Endodermal cell (in vitro differentiated cells): ENCODE data around the gene LYST. TPM values are rescaled to one million over a fixed set of nuclear protein-coding genes. Genes with fewer than 3 reads are reported as not detected.

Source experiments
- DNase-seq: peaks from one replicate; pipeline ENCODE4 v3.0.0-alpha.2; 2017
- H3K27ac ChIP-seq: 2 replicates; pipeline ENCODE4 v1.5.1; 2013; ENCODE audit warnings: mild to moderate bottlenecking, low read depth, low read length, moderate library complexity
- H3K27me3 ChIP-seq: 2 replicates; pipeline ENCODE4 v1.6.1; 2013; ENCODE audit warnings: mild to moderate bottlenecking, low read length, moderate library complexity; ENCODE audit not compliant: insufficient read depth, control insufficient read depth, poor library complexity, severe bottlenecking
- H3K36me3 ChIP-seq: 2 replicates; pipeline ENCODE4 v1.7.0; 2013; ENCODE audit warnings: mild to moderate bottlenecking, low read length, moderate library complexity; ENCODE audit not compliant: control insufficient read depth, insufficient read depth
- H3K4me1 ChIP-seq: one replicate; pipeline ENCODE4 v1.7.0; 2013; ENCODE audit warnings: low read length; ENCODE audit not compliant: control insufficient read depth, insufficient read depth
- H3K4me3 ChIP-seq: 2 replicates; pipeline ENCODE4 v1.5.1; 2013; ENCODE audit warnings: mild to moderate bottlenecking, low read length, moderate library complexity
- H3K9ac ChIP-seq: 2 replicates; pipeline ENCODE4 v1.6.1; 2013; ENCODE audit warnings: mild to moderate bottlenecking, low read length, moderate library complexity; ENCODE audit not compliant: poor library complexity, severe bottlenecking; ENCODE audit errors: extremely low read depth
- H3K9me3 ChIP-seq: 2 replicates; pipeline ENCODE4 v1.6.1; 2013; ENCODE audit warnings: mild to moderate bottlenecking, low read length, moderate library complexity; ENCODE audit not compliant: control insufficient read depth
- H3K27ac Mint-ChIP-seq: 2 replicates; pipeline ENCODE4 v1.8.0; 2020; ENCODE audit warnings: mixed read lengths
- H3K27me3 Mint-ChIP-seq: 2 replicates; pipeline ENCODE4 v1.8.0; 2021; ENCODE audit warnings: mild to moderate bottlenecking, mixed read lengths; ENCODE audit not compliant: insufficient read depth
- H3K36me3 Mint-ChIP-seq: 2 replicates; pipeline ENCODE4 v1.8.0; 2020; ENCODE audit warnings: low read depth, mixed read lengths
- H3K4me1 Mint-ChIP-seq: 2 replicates; pipeline ENCODE4 v1.8.0; 2020; ENCODE audit warnings: mixed read lengths
- H3K4me3 Mint-ChIP-seq: 2 replicates; pipeline ENCODE4 v1.8.0; 2020; ENCODE audit warnings: mild to moderate bottlenecking, moderate library complexity, mixed read lengths
- H3K9me3 Mint-ChIP-seq: 2 replicates; pipeline ENCODE4 v1.8.0; 2020; ENCODE audit warnings: mild to moderate bottlenecking, mixed read lengths
- CTCF ChIP-seq: fragments of 200-600 bp; sonication (generic); conservative IDR thresholded peaks from 2 replicates; pipeline ENCODE4 v1.5.0; 2021; ENCODE audit warnings: antibody characterized with exemption, mild to moderate bottlenecking
- WGBS, 2 experiments: methylation state at CpG; one replicate each; pipeline versions ENCODE4 v1.1.5 to v1.1.7; 2013; ENCODE audit warnings: missing lambda C conversion rate in 2 of 2, mixed read lengths in 1 of 2; ENCODE audit not compliant: insufficient coverage in 1 of 2, insufficient read length in 1 of 2; 5-methylcytosine and 5-hydroxymethylcytosine counted together
- total RNA-seq, 2 donors: library from RNA; stranded (reverse); fragmentation: NEBNext Ultra II Directional in 1 of 2; extraction: Animal tissue kit (Norgen Biotek cat#: 25700) in 1 of 2; gene quantifications; 2 replicates in 1 of 2; 3 replicates in 1 of 2; pipeline ENCODE4 v1.2.1, GENCODE V29; 2021

Gene LYST
- total RNA-seq, 2 donors from 2014 or later, result 2.5 to 6.8 TPM

GRCh38 chr1:235867903-235868469, 1.3 kb upstream of the LYST start:
- no peak for TF ChIP-seq CTCF
- Histone ChIP-seq H3K9ac (no peak overlapping the region), H3K27ac (no peak overlapping the region), H3K4me3 (peak overlapping the region; percentile 80), H3K36me3 (no peaks in the 10 kb centered on the region), H3K27me3 (peaks cover 17% of the 10 kb centered on the region), H3K4me1 (no peaks in the 10 kb centered on the region), H3K9me3 (no peaks in the 10 kb centered on the region)
- Mint-ChIP-seq H3K36me3 (no peaks in the 10 kb centered on the region), H3K27me3 (peaks cover 27% of the 10 kb centered on the region), H3K4me3 (peak overlapping the region; percentile 81), H3K27ac (no peak overlapping the region), H3K9me3 (no peaks in the 10 kb centered on the region), H3K4me1 (peaks cover 21% of the 10 kb centered on the region)
- WGBS, 2 experiments, result 87 to 92% methylated on average over 7 to 9 of the region's 9 CpGs
- no peak for DNase-seq

- peaks cover 21% of the 10 kb centered on the region for H3K4me1 Mint-ChIP-seq
- Histone ChIP-seq H3K9me3 (no peaks in the 10 kb centered on the region), H3K36me3 (no peaks in the 10 kb centered on the region), H3K4me1 (no peaks in the 10 kb centered on the region), H3K27me3 (peaks cover 17% of the 10 kb centered on the region), H3K4me3 (peak overlapping the region; percentile 80), H3K27ac (peak overlapping the region; percentile 13), H3K9ac (peak overlapping the region; percentile 26)
- H3K4me3 Mint-ChIP-seq, result peak overlapping the region; percentile 81
- no peak for TF ChIP-seq CTCF
- H3K27ac Mint-ChIP-seq, result peak overlapping the region; percentile 97
- H3K27me3 Mint-ChIP-seq, result peaks cover 25% of the 10 kb centered on the region
- no peaks in the 10 kb centered on the region for H3K36me3 Mint-ChIP-seq
- WGBS, 2 experiments, result 5 to 21% methylated on average over 6 to 53 of the region's 56 CpGs
- no peaks in the 10 kb centered on the region for H3K9me3 Mint-ChIP-seq
- peak; percentile 99 for DNase-seq
These were observed 473 bp upstream of the LYST start for GRCh38 chr1:235866913-235867845.

- Histone ChIP-seq H3K27me3 (peaks cover 17% of the 10 kb centered on the region), H3K9ac (peak overlapping the region; percentile 70), H3K9me3 (no peaks in the 10 kb centered on the region), H3K4me1 (no peaks in the 10 kb centered on the region), H3K4me3 (peak overlapping the region; percentile 85), H3K36me3 (no peaks in the 10 kb centered on the region), H3K27ac (no peak overlapping the region)
- H3K9me3 Mint-ChIP-seq, result no peaks in the 10 kb centered on the region
- H3K27ac Mint-ChIP-seq, result peak overlapping the region; percentile 26
- H3K27me3 Mint-ChIP-seq, result peaks cover 25% of the 10 kb centered on the region
- peaks cover 21% of the 10 kb centered on the region for H3K4me1 Mint-ChIP-seq
- no peaks in the 10 kb centered on the region for H3K36me3 Mint-ChIP-seq
- no peak for TF ChIP-seq CTCF
- no peak for DNase-seq
- peak overlapping the region; percentile 81 for H3K4me3 Mint-ChIP-seq
- WGBS, 2 experiments, result 7 to 9% methylated on average over 3 to 16 of the region's 16 CpGs
These were observed 1.0 kb downstream of the LYST start for GRCh38 chr1:235865565-235866204.
